Lung (tissue), 12 donors: ENCODE measurements around the gene IFNLR1. TPM values are rescaled to one million over a fixed set of nuclear protein-coding genes. Genes with fewer than 3 reads are reported as not detected.

ENCODE experiments used
- ATAC-seq: fragments of 200-7000 bp; cut with Tn5 transposase; one replicate; pipeline ENCODE4 v1.9.1; 2020; ENCODE audit warnings: moderate number of reproducible peaks; ENCODE audit not compliant: insufficient read depth, low FRiP score
- DNase-seq, 3 donors: peaks; one replicate each; pipeline ENCODE4 v3.0.0-alpha.2; 2013 to 2017
- H3K27ac ChIP-seq, 2 donors: one replicate each; pipeline ENCODE4 v1.5.1; 2013; ENCODE audit warnings: mild to moderate bottlenecking in 2 of 2, moderate library complexity in 2 of 2, control low read depth in 1 of 2, inconsistent platforms in 1 of 2, low read depth in 1 of 2, low read length in 1 of 2
- H3K27me3 ChIP-seq, 3 donors: one replicate each; pipeline ENCODE4 v1.5.1; 2013; ENCODE audit warnings: low read length in 2 of 3; ENCODE audit not compliant: control insufficient read depth in 3 of 3, insufficient read depth in 3 of 3
- H3K36me3 ChIP-seq, 4 donors: one replicate each; pipeline ENCODE4 v1.5.1; 2013; ENCODE audit warnings: low read length in 4 of 4, mild to moderate bottlenecking in 1 of 4, moderate library complexity in 1 of 4; ENCODE audit not compliant: control insufficient read depth in 4 of 4, insufficient read depth in 4 of 4
- H3K4me1 ChIP-seq, 5 donors: one replicate each; pipeline ENCODE4 v1.5.1; 2013; ENCODE audit warnings: low read length in 5 of 5, mild to moderate bottlenecking in 2 of 5, moderate library complexity in 1 of 5; ENCODE audit not compliant: control insufficient read depth in 5 of 5, insufficient read depth in 5 of 5
- H3K4me3 ChIP-seq: one replicate; pipeline ENCODE4 v1.5.1; 2013; ENCODE audit warnings: mild to moderate bottlenecking, control low read depth, moderate library complexity
- H3K9ac ChIP-seq, 2 donors: one replicate each; pipeline ENCODE4 v1.5.1; 2013; ENCODE audit warnings: low read length in 2 of 2, control low read depth in 1 of 2; ENCODE audit not compliant: insufficient read depth in 1 of 2
- H3K9me3 ChIP-seq, 4 donors: one replicate each; pipeline ENCODE4 v1.5.1; 2013; ENCODE audit warnings: low read length in 3 of 4, mild to moderate bottlenecking in 1 of 4, moderate library complexity in 1 of 4; ENCODE audit not compliant: control insufficient read depth in 4 of 4, insufficient read depth in 3 of 4
- WGBS, 2 donors: extraction: QIAGEN DNeasy Blood & Tissue Kit; methylation state at CpG; one replicate each; pipeline ENCODE4 v1.1.7; 2013; 5-methylcytosine and 5-hydroxymethylcytosine counted together
- polyA plus RNA-seq, 2 donors: library from polyadenylated mRNA; stranded (reverse); fragments of 200-250 nt; gene quantifications; one replicate each; pipeline ENCODE4 v1.2.1, GENCODE V29; 2013
- total RNA-seq, 2 donors: library from RNA; depleted of rRNA in 1 of 2; stranded (reverse); fragments of >200 nt in 1 of 2; gene quantifications; one replicate each; pipeline ENCODE4 v1.2.1, GENCODE V29; 2014 to 2021
- TF ChIP-seq, protein P1 (sequence below): IDR thresholded peaks from 2 replicates; pipeline ENCODE4 v1.5.1; 2012; ENCODE audit warnings: mild to moderate bottlenecking; ENCODE audit errors: control extremely low read depth, extremely low read depth
- donor health status: control.
- donor health status: control.
- donor health status: Bipolar disorder and iron deficiency.
- donor health status: healthy.
- donor health status: DM: yes; HTN: yes; CAD: no.

The IFNLR1 gene
- total and polyA plus RNA-seq, 4 donors: 1.2 to 9.0 (median 2.7) TPM

- H3K36me3 ChIP-seq: no peaks in the 10 kb centered on the region
- 94 to 97% methylated on average over 2 of the region's 2 CpGs for WGBS, 2 donors
- TF ChIP-seq, protein P1, sequence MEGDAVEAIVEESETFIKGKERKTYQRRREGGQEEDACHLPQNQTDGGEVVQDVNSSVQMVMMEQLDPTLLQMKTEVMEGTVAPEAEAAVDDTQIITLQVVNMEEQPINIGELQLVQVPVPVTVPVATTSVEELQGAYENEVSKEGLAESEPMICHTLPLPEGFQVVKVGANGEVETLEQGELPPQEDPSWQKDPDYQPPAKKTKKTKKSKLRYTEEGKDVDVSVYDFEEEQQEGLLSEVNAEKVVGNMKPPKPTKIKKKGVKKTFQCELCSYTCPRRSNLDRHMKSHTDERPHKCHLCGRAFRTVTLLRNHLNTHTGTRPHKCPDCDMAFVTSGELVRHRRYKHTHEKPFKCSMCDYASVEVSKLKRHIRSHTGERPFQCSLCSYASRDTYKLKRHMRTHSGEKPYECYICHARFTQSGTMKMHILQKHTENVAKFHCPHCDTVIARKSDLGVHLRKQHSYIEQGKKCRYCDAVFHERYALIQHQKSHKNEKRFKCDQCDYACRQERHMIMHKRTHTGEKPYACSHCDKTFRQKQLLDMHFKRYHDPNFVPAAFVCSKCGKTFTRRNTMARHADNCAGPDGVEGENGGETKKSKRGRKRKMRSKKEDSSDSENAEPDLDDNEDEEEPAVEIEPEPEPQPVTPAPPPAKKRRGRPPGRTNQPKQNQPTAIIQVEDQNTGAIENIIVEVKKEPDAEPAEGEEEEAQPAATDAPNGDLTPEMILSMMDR: no peak
- H3K4me3 ChIP-seq: no peak overlapping the region
- no peaks in the 10 kb centered on the region for H3K9me3 ChIP-seq
- no peak for ATAC-seq
- no peak overlapping the region for H3K9ac ChIP-seq
- no peak for DNase-seq
- peaks cover 0 to 9% (median 0%) of the 10 kb centered on the region in 5 donors for H3K4me1 ChIP-seq
- H3K27ac ChIP-seq: no peak overlapping the region
- no peaks in the 10 kb centered on the region for H3K27me3 ChIP-seq
These were observed 37.0 kb upstream of the IFNLR1 start for GRCh38 chr1:24224086-24224485.

GRCh38 chr1:24222793-24223192, 35.7 kb upstream of the IFNLR1 start:
- Histone ChIP-seq H3K4me1 (peaks cover 0 to 9% (median 0%) of the 10 kb centered on the region in 5 donors), H3K4me3 (no peak overlapping the region), H3K9me3 (no peaks in the 10 kb centered on the region), H3K36me3 (no peaks in the 10 kb centered on the region), H3K27ac (no peak overlapping the region), H3K27me3 (no peaks in the 10 kb centered on the region), H3K9ac (no peak overlapping the region)
- TF ChIP-seq, protein P1: no peak
- ATAC-seq (no peak), DNase-seq (no peak)
- 54 to 56% methylated on average over 1 of the region's 1 CpG for WGBS, 2 donors

DNA sequence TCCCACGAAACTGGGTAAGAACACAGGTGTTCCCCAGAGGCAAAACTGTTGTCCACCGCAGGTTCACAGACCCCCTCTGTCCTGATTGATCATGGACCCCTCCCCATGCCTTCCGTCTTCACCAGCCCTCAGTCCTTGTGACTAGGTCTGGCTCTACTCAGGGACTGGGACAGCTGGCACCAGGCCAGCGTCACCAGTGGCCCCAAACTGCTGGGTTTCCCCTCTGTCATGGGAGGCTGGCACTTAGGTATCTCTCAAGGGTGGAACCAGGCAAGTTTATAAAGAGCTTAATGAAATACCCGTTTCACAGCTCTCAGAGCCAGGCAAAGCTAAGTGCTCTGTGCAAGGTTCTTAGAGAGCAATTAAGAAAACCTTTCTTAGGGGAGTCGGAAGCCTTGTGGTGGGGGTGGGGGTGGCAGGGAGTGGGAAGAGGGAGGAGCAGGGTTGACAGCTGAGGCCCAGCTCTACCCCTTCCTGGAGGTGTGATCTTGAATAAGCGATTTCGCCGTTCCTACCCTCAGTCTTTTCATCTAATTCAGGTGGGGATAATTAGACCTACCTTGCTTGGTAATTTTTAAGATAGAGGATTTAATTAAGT, 35.0 kb upstream of the IFNLR1 start:
- ATAC-seq (no peak), DNase-seq (peak in 1 of 3 donors; percentile 41)
- H3K27me3 ChIP-seq: no peaks in the 10 kb centered on the region
- H3K27ac ChIP-seq: no peak overlapping the region
- H3K4me3 ChIP-seq: no peak overlapping the region
- H3K4me1 ChIP-seq: peaks cover 0 to 9% (median 0%) of the 10 kb centered on the region in 5 donors
- 61 to 75% methylated on average over 9 of the region's 9 CpGs for WGBS, 2 donors
- TF ChIP-seq, protein P1: no peak
- no peaks in the 10 kb centered on the region for H3K36me3 ChIP-seq
- H3K9me3 ChIP-seq: no peaks in the 10 kb centered on the region
- H3K9ac ChIP-seq: no peak overlapping the region

DNA sequence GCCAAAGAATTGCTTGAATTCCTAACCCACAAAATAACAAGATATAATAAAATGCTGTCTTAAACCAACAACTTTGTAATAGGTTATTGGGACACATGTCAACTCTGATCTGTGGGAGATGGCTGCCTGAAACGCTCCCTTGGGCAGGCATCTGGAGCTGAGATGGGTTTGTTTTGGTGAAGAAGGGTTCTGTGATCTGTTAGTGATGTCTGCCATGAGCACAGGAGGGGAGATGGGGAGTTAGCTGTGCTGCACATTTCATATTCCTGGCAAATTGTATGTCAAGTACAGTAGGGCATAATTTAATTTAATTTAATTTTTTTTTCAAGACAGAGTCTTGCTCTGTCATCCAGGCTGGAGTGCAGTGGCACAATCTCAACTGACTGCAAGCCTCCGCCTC, 34.2 kb upstream of the IFNLR1 start:
- DNase-seq (no peak), ATAC-seq (no peak)
- Histone ChIP-seq H3K9ac (no peak overlapping the region), H3K4me3 (no peak overlapping the region), H3K4me1 (peaks cover 0 to 9% (median 0%) of the 10 kb centered on the region in 5 donors), H3K36me3 (no peaks in the 10 kb centered on the region), H3K27ac (no peak overlapping the region), H3K9me3 (no peaks in the 10 kb centered on the region), H3K27me3 (no peaks in the 10 kb centered on the region)
- 69 to 92% methylated on average over 2 of the region's 2 CpGs for WGBS, 2 donors
- TF ChIP-seq, protein P1: no peak
